ENCODE results near the gene GMEB2. TPM values are rescaled to one million over a fixed set of nuclear protein-coding genes. Genes with fewer than 3 reads are reported as not detected.
"Not testable (repeated sequence)": the region's sequence is repeated elsewhere in the genome, so short reads cannot be mapped to it uniquely, and the experiment has no call there.

The GMEB2 gene
- total and polyA plus RNA-seq, 11 donors: 4.3 to 10.0 (median 6.1) TPM

GRCh38 chr20:63573647-63574131 is 53.2 kb downstream of the GMEB2 start:
- peak in 1 of 5 donors; percentile 23 for DNase-seq

GRCh38 chr20:63572788-63573646 is 53.9 kb downstream of the GMEB2 start:
- 84 to 89% (median 86%) methylated on average over 31 to 34 of the region's 34 CpGs for WGBS, 4 donors
- peaks cover 0 to 22% (median 6%) of the 10 kb centered on the region in 9 donors for H3K36me3 ChIP-seq
- H3K27me3 ChIP-seq: peaks cover 0 to 14% (median 0%) of the 10 kb centered on the region in 9 donors
- peak overlapping the region; percentile 54 to 96 (median 86) for H3K27ac ChIP-seq
- no peaks in the 10 kb centered on the region for H3K9me3 ChIP-seq
- peak overlapping the region; percentile 65 to 99 (median 86) for H3K4me3 ChIP-seq
- H3K4me1 ChIP-seq: peaks cover 0 to 43% (median 18%) of the 10 kb centered on the region in 12 donors
- DNase-seq (peak in 1 of 5 donors; percentile 29), ATAC-seq (peak in 1 of 4 donors; percentile 1)
- no peak for TF ChIP-seq POLR2A (IDR thresholded peaks at IDR 0.05)
- TF ChIP-seq, protein P1, sequence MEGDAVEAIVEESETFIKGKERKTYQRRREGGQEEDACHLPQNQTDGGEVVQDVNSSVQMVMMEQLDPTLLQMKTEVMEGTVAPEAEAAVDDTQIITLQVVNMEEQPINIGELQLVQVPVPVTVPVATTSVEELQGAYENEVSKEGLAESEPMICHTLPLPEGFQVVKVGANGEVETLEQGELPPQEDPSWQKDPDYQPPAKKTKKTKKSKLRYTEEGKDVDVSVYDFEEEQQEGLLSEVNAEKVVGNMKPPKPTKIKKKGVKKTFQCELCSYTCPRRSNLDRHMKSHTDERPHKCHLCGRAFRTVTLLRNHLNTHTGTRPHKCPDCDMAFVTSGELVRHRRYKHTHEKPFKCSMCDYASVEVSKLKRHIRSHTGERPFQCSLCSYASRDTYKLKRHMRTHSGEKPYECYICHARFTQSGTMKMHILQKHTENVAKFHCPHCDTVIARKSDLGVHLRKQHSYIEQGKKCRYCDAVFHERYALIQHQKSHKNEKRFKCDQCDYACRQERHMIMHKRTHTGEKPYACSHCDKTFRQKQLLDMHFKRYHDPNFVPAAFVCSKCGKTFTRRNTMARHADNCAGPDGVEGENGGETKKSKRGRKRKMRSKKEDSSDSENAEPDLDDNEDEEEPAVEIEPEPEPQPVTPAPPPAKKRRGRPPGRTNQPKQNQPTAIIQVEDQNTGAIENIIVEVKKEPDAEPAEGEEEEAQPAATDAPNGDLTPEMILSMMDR (IDR thresholded peaks at IDR 0.05): no peak
- intact Hi-C loops (cut with DNase I): no loop called here

More at GRCh38 chr20:63573647-63574131, 53.2 kb downstream of the GMEB2 start:
- Histone ChIP-seq H3K4me1 (peaks cover 0 to 36% (median 18%) of the 10 kb centered on the region in 12 donors), H3K36me3 (peaks cover 0 to 16% (median 6%) of the 10 kb centered on the region in 9 donors), H3K9me3 (no peaks in the 10 kb centered on the region), H3K4me3 (peak overlapping the region; percentile 65 to 99 (median 86)), H3K27me3 (peaks cover 0 to 14% (median 0%) of the 10 kb centered on the region in 9 donors), H3K27ac (peak overlapping the region; percentile 54 to 96 (median 86))
- TF ChIP-seq, protein P1 (IDR thresholded peaks at IDR 0.05): no peak
- TF ChIP-seq POLR2A (IDR thresholded peaks at IDR 0.05): no peak
- 1 to 4% (median 3%) methylated on average over 20 to 24 of the region's 24 CpGs for whole genome bisulfite sequencing, 4 donors
- ATAC-seq: peak in 3 of 4 donors; percentile 1 to 19 (median 9)
- intact Hi-C loops (cut with DNase I): no loop called here

DNA sequence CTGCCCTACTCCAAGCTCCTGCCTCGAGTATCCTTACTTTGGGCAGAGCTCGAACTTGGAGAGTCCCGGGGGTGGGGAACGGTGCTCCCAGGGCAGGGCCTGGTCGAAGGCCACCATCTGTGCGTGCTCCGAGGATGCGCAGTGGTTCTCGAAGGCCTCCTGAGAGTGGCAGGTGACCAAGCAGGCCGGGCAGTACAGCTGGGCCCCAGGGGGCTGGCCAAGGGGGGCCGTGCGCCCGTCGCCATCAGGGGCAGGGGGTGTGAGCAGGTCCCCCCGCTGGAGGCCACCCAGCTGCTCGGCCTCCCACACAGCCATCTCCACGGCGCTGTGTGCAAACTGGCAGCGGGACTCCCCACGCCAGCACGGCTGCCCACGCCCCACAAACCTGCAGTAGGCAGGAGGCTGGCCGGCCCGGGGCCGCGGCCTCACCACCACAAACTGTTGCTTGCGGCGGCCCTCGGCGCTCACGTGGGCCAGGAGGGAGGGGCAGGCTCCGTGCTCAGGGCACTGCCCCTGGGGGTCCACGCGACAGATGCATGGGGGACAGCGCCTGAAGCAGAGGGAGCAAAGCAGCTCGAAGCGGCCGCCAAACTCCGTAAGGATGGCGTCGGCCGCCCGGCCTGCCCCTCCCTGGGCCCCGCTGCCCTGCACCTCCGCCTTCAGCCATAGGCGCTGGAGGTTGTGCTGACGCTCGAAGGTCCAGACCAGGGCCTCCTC is 54.7 kb downstream of the GMEB2 start:
- WGBS, 4 donors: 91 to 96% (median 94%) methylated on average over 13 to 48 of the region's 48 CpGs
- Histone ChIP-seq H3K4me3 (peak overlapping the region in 2 of 12 donors; percentile 75 to 94), H3K4me1 (peaks cover 0 to 51% (median 18%) of the 10 kb centered on the region in 12 donors), H3K27me3 (peaks cover 0 to 10% (median 0%) of the 10 kb centered on the region in 9 donors), H3K36me3 (peaks cover 0 to 29% (median 6%) of the 10 kb centered on the region in 9 donors), H3K9me3 (no peaks in the 10 kb centered on the region), H3K27ac (peak overlapping the region in 5 of 12 donors; percentile 16 to 96 (median 90))
- ATAC-seq (no peak), DNase-seq (peak in 1 of 5 donors; percentile 25)
- TF ChIP-seq, protein P1 (IDR thresholded peaks at IDR 0.05): no peak
- no peak for TF ChIP-seq POLR2A (IDR thresholded peaks at IDR 0.05)
- intact Hi-C loops (cut with DNase I): no loop called here

DNA sequence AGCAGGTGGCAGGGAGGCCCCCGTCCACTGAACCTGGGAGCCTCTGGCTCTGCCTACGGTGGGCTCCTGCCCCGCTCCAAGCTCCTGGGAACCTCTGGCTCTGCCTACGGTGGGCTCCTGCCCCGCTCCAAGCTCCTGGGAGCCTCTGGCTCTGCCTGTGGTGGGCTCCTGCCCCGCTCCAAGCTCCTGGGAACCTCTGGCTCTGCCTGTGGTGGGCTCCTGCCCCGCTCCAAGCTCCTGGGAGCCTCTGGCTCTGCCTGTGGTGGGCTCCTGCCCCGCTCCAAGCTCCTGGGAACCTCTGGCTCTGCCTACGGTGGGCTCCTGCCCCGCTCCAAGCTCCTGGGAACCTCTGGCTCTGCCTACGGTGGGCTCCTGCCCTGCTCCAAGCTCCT is 55.8 kb downstream of the GMEB2 start:
- H3K4me3 ChIP-seq; intact Hi-C loops (cut with DNase I); DNase-seq; ATAC-seq; H3K9me3 ChIP-seq; H3K27ac ChIP-seq; H3K27me3 ChIP-seq: not testable (repeated sequence)
- Histone ChIP-seq H3K4me1 (peaks cover 0 to 56% (median 16%) of the 10 kb centered on the region in 12 donors), H3K36me3 (peaks cover 0 to 41% (median 12%) of the 10 kb centered on the region in 9 donors)
- WGBS, 4 donors: 59 to 81% (median 65%) methylated on average over 1 to 9 of the region's 11 CpGs
